GM04503 (cell line): Measurements from ENCODE around the gene HSFY1.
"Not testable (repeated sequence)": the region's sequence is repeated elsewhere in the genome, so short reads cannot be mapped to it uniquely, and the experiment has no call there.

Source experiments
- DNase-seq: peaks from one replicate; pipeline ENCODE4 v3.0.0-alpha.2; 2012; ENCODE audit warnings: low read depth

Gene HSFY1, protein sequence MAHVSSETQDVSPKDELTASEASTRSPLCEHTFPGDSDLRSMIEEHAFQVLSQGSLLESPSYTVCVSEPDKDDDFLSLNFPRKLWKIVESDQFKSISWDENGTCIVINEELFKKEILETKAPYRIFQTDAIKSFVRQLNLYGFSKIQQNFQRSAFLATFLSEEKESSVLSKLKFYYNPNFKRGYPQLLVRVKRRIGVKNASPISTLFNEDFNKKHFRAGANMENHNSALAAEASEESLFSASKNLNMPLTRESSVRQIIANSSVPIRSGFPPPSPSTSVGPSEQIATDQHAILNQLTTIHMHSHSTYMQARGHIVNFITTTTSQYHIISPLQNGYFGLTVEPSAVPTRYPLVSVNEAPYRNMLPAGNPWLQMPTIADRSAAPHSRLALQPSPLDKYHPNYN

GRCh38 chrY:18546420-18546819 is at the start of gene HSFY1:
TSS of gene HSFY1 (plus strand) at chrY:18546720. CDS start at chrY:18546788, 68 bp downstream.
- DNase-seq, result not testable (repeated sequence)

DNA sequence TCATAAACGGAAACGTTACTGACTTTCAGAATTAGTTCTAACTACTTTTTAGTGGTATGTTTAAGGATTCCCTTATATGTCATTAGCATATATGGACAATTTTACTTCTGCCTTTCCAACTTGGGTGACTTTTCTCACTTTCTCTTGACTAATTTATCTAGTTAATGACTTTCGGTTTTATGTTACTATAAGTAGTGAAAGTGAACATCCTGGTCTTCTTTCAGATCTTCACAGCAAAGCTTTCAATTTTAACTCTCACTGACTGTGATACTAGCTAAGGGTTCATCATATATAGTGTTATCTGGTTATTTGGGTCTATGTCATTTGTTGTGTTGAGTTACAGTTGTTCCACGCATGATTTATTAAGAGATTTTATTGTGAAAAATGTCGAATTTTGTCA is 42.3 kb upstream of the HSFY1 start:
- not testable (repeated sequence) for DNase-seq

GRCh38 chrY:18530995-18531655 is 15.4 kb upstream of the HSFY1 start:
- DNase-seq, result not testable (repeated sequence)

DNA sequence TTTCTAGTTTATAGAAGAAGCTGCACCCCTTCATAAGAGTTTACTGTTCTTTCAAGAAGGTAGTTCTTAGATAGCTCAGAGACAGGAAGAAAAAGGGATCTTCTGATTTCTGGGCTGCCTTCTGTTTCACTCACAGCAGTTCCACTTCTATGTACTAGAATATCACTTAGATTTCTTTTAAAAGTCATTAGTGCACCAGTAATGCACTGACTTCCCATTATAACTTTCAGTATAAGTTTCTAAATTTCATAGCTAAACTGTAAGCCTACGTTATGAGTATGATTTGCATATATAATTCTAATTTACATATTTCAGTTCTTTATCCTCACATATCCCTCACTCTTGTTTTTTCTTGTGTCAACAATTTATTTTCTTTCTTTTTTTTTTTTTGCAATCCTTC is 7.6 kb upstream of the HSFY1 start:
- not testable (repeated sequence) for DNase-seq

GRCh38 chrY:18553132-18553531 is 6.6 kb downstream of the HSFY1 start:
- DNase-seq, result not testable (repeated sequence)

DNA sequence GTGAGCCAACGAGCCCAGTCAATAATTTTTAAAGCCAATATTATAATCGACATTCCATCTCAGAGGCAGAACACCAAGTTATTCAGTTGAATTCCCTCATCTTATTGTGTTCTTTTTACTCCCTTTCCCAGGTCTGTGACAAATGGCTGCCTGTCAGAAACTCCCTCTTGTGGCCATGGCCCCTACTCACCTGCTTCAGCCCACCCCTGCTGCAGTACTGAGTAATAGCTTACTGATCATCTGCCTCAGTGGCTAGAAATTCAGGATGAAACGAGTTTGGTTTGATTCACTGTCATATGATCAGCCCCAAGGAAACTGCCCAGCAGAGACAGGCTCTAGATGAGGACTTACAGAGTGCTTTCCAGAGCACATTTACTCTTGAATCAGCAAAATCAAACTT is 19.4 kb downstream of the HSFY1 start:
- not testable (repeated sequence) for DNase-seq
